Muscle of arm (tissue), 12 donors: ENCODE results near the gene ARRDC5. TPM values are rescaled to one million over a fixed set of nuclear protein-coding genes. Genes with fewer than 3 reads are reported as not detected.

ENCODE experiments used
- polyA plus RNA-seq, 12 donors: library from polyadenylated mRNA; unstranded; fragments of 120-200 nt; gene quantifications; one replicate each; pipeline ENCODE4 v1.2.1, GENCODE V29; 2013; ENCODE audit not compliant: insufficient read length in 12 of 12

ARRDC5 gene
- polyA plus RNA-seq, 12 donors: 0.10 to 0.41 (median 0.15) TPM; not detected in 7

Other genes with a start within 250 kb of the ARRDC5 start
- 10 to 100 TPM in 11 of 12 donors, not detected in 1; 45.7 to 75.9 (median 50.5) TPM for gene MYDGF, start 232.6 kb downstream of the ARRDC5 start, polyA plus RNA-seq
- gene DPP9, start 179.1 kb downstream of the ARRDC5 start, polyA plus RNA-seq: 10 to 100 TPM in 11 of 12 donors, not detected in 1; 20.2 to 37.4 (median 25.4) TPM
- gene FEM1A, start 111.2 kb downstream of the ARRDC5 start, polyA plus RNA-seq: 1 to 10 TPM in 11 of 12 donors, not detected in 1; 1.7 to 5.0 (median 2.7) TPM
- gene TICAM1, start 71.2 kb downstream of the ARRDC5 start, polyA plus RNA-seq: 10 to 100 TPM in 1 of 12 donors, 1 to 10 TPM in 10, not detected in 1; 3.2 to 13.4 (median 4.4) TPM
- 10 to 100 TPM in 11 of 12 donors, not detected in 1; 28.4 to 54.3 (median 33.9) TPM for gene PLIN3, start 35.2 kb downstream of the ARRDC5 start, polyA plus RNA-seq
- 10 to 100 TPM in 11 of 12 donors, not detected in 1; 21.9 to 37.0 (median 26.2) TPM for gene UHRF1, start 6.6 kb upstream of the ARRDC5 start, polyA plus RNA-seq
- 10 to 100 TPM in 11 of 12 donors, not detected in 1; 14.3 to 29.3 (median 17.2) TPM for gene KDM4B, start 66.2 kb upstream of the ARRDC5 start, polyA plus RNA-seq